PFSK-1 (cell line): Measurements from ENCODE around the gene NPC1L1.

Experiments
- FOXP2 ChIP-seq: optimal IDR thresholded peaks from 2 replicates; pipeline ENCODE3; 2011; ENCODE audit warnings: borderline replicate concordance, control low read depth, inconsistent platforms; ENCODE audit not compliant: insufficient read depth; ENCODE audit errors: extremely low read length, extremely low read depth
- POLR2AphosphoS5 ChIP-seq: IDR thresholded peaks from 2 replicates; pipeline ENCODE4 v1.6.1; 2012; ENCODE audit warnings: low read depth, mild to moderate bottlenecking, control low read depth, low read length, moderate library complexity
- SIN3A ChIP-seq: IDR thresholded peaks from 2 replicates; pipeline ENCODE4 v1.6.1; 2012; ENCODE audit warnings: mild to moderate bottlenecking, low read length, moderate library complexity, borderline replicate concordance; ENCODE audit not compliant: insufficient read depth
- TAF1 ChIP-seq: IDR thresholded peaks from 2 replicates; pipeline ENCODE4 v1.6.1; 2012; ENCODE audit warnings: low read length, control low read depth, borderline replicate concordance; ENCODE audit not compliant: insufficient read depth
- TF ChIP-seq, protein P1 (sequence below), 2 experiments: IDR thresholded peaks; 2 replicates each; pipeline versions ENCODE4 v1.6.1 to v1.8.0; 2011 to 2012; ENCODE audit warnings: low read depth in 2 of 2, low read length in 2 of 2, control low read depth in 1 of 2, inconsistent platforms in 1 of 2, mild to moderate bottlenecking in 1 of 2, moderate library complexity in 1 of 2; ENCODE audit not compliant: insufficient read depth in 1 of 2

DNA sequence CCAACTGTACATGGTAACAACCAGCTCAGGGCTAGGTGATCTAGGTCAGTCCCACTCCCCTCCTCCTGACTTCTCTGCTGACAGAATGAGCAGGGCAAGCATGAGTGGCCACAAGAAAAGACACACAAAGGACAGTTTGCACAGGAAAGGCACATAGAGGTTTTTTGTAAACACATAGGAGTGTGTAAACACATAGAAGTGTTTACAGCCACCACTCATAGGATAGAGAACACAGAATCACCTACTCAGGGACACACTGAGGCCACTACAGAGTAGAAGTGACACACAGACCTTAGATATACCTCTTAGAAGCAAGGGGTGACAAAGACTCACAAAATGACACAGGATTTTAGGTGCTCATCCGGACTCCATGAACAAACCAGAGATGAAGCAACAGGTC is 69.7 kb downstream of the NPC1L1 start:
- TF ChIP-seq SIN3A (no peak), POLR2AphosphoS5 (no peak), TAF1 (no peak), FOXP2 (no peak)
- TF ChIP-seq, protein P1, sequence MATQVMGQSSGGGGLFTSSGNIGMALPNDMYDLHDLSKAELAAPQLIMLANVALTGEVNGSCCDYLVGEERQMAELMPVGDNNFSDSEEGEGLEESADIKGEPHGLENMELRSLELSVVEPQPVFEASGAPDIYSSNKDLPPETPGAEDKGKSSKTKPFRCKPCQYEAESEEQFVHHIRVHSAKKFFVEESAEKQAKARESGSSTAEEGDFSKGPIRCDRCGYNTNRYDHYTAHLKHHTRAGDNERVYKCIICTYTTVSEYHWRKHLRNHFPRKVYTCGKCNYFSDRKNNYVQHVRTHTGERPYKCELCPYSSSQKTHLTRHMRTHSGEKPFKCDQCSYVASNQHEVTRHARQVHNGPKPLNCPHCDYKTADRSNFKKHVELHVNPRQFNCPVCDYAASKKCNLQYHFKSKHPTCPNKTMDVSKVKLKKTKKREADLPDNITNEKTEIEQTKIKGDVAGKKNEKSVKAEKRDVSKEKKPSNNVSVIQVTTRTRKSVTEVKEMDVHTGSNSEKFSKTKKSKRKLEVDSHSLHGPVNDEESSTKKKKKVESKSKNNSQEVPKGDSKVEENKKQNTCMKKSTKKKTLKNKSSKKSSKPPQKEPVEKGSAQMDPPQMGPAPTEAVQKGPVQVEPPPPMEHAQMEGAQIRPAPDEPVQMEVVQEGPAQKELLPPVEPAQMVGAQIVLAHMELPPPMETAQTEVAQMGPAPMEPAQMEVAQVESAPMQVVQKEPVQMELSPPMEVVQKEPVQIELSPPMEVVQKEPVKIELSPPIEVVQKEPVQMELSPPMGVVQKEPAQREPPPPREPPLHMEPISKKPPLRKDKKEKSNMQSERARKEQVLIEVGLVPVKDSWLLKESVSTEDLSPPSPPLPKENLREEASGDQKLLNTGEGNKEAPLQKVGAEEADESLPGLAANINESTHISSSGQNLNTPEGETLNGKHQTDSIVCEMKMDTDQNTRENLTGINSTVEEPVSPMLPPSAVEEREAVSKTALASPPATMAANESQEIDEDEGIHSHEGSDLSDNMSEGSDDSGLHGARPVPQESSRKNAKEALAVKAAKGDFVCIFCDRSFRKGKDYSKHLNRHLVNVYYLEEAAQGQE (IDR thresholded peaks at IDR 0.05; ENCODE audit: insufficient read depth in 1 of 2, low read depth in 2 of 2, low read length in 2 of 2): no peak
